HG03354 (cell line): ENCODE measurements around the gene GAS7.

ENCODE experiments used
- ATAC-seq: cut with Tn5 transposase; IDR thresholded peaks from one replicate; pipeline ENCODE4 v1.9.1; 2021; ENCODE audit warnings: mild to moderate bottlenecking; ENCODE audit not compliant: unreplicated experiment, poor library complexity, severe bottlenecking

The GAS7 gene

GRCh38 chr17:10147040-10147439 is 51.4 kb downstream of the GAS7 start:
- ATAC-seq, result no peak

- ATAC-seq, result no peak
Observed at GRCh38 chr17:10144982-10145381, 53.4 kb downstream of the GAS7 start.

- no peak for ATAC-seq
Observed at GRCh38 chr17:10144456-10144855, 54.0 kb downstream of the GAS7 start.

- no peak for ATAC-seq
Observed at GRCh38 chr17:10141436-10141835, 57.0 kb downstream of the GAS7 start.

- no peak for ATAC-seq
Observed at GRCh38 chr17:10139577-10139976, 58.8 kb downstream of the GAS7 start.

- ATAC-seq, result no peak
Observed at GRCh38 chr17:10136258-10136981, 62.0 kb downstream of the GAS7 start.

- no peak for ATAC-seq
Observed at GRCh38 chr17:10135539-10136257, 62.7 kb downstream of the GAS7 start.

GRCh38 chr17:10130677-10131076 is 67.7 kb downstream of the GAS7 start:
- ATAC-seq, result no peak

- ATAC-seq, result no peak
Observed at GRCh38 chr17:10130263-10130662, 68.1 kb downstream of the GAS7 start.

GRCh38 chr17:10127819-10128425 is 70.5 kb downstream of the GAS7 start:
- no peak for ATAC-seq

- ATAC-seq, result no peak
Observed at GRCh38 chr17:10126616-10127501, 71.5 kb downstream of the GAS7 start.

- ATAC-seq, result no peak
Observed at GRCh38 chr17:10126276-10126615, 72.2 kb downstream of the GAS7 start.

- no peak for ATAC-seq
Observed at GRCh38 chr17:10125531-10126275, 72.7 kb downstream of the GAS7 start.

GRCh38 chr17:10123093-10123492 is 75.3 kb downstream of the GAS7 start:
- ATAC-seq, result no peak

- ATAC-seq, result no peak
Observed at GRCh38 chr17:10121971-10122707, 76.3 kb downstream of the GAS7 start.

GRCh38 chr17:10120749-10121148 is 77.7 kb downstream of the GAS7 start:
- ATAC-seq, result no peak

- no peak for ATAC-seq
Observed at GRCh38 chr17:10120109-10120485, 78.3 kb downstream of the GAS7 start.

GRCh38 chr17:10119203-10120108 is 79.0 kb downstream of the GAS7 start:
- no peak for ATAC-seq
